HFF-Myc (cell line): ENCODE data around the gene ARSK.

ENCODE experiments used
- DNase-seq: peaks from one replicate; pipeline ENCODE4 v3.0.0-alpha.2; 2011; ENCODE audit warnings: low read depth; ENCODE audit errors: extremely low read depth
- H3K4me3 ChIP-seq: replicated peaks from 2 replicates; pipeline ENCODE4 v1.5.1; 2011; ENCODE audit warnings: low read depth, mild to moderate bottlenecking, control low read depth, low read length
- CTCF ChIP-seq: IDR thresholded peaks from 2 replicates; pipeline ENCODE4 v1.5.1; 2012; ENCODE audit warnings: mild to moderate bottlenecking, low read depth, low read length, control low read depth; ENCODE audit errors: missing control alignments

ARSK gene

GRCh38 chr5:95624368-95624767 lies 69.5 kb downstream of the ARSK start:
- no peak for TF ChIP-seq CTCF
- no peak for DNase-seq
- H3K4me3 ChIP-seq, result no peak overlapping the region

DNA sequence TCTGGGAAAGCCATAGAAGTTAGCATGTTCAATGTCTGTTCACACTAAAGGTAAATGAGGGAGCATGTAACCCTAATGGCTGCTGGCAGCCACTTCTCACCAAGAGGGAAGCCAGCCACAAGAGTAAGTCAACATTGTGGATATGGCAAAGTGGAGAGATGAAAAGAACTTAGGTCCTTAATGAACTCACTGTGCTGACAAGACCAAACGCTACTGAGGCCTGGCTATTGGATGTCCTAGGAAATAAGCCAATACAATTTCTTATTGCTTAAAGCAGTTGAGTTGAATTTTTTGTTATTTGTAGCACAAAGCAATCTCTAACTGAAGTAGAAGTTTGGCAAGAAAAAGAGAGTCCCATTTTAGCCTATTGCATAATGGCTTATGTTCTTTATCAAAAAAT lies 71.8 kb downstream of the ARSK start:
- DNase-seq, result no peak
- H3K4me3 ChIP-seq, result no peak overlapping the region
- no peak for TF ChIP-seq CTCF

DNA sequence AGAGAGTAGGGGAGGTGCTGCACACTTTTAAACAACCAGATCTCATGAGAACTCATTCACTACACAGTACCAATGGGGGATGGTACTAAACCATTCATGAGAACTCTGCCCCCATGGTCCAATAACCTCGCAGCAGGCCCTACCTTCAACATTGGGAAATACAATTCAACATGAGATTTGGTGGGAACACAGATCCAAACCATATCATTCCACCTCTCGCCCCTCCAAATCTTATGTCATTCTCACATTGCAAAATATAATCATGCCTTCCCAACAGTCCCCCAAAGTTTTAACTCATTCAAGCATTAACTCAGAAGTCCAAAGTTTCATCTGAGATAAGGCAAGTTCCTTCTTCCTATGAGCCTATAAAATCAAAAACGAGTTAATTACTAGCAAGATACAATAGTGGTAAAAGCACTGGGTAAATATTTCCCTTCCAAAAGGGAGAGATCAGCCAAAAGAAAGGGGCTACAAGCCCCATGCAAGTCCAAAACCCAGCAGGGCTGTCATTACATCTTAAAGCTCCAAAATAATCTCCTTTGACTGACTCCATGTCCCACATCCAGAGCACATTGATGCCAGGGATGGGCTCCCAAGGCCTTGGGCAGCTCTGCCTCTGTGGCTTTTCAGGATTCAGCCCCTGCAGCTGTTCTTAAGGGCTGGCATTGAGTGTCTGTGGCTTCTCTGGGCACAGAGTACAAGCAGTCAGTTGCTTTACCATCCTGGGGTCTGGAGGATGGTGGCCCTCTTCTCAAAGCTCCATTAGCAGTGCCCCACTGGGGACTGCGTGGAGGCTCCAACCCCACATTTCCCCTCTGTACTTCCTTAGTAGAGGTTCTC lies 73.3 kb downstream of the ARSK start:
- no peak for DNase-seq
- no peak overlapping the region for H3K4me3 ChIP-seq
- TF ChIP-seq CTCF, result no peak

- no peak for TF ChIP-seq CTCF
- DNase-seq, result no peak
- H3K4me3 ChIP-seq, result no peak overlapping the region
These were observed 74.0 kb downstream of the ARSK start for GRCh38 chr5:95628933-95629332.

DNA sequence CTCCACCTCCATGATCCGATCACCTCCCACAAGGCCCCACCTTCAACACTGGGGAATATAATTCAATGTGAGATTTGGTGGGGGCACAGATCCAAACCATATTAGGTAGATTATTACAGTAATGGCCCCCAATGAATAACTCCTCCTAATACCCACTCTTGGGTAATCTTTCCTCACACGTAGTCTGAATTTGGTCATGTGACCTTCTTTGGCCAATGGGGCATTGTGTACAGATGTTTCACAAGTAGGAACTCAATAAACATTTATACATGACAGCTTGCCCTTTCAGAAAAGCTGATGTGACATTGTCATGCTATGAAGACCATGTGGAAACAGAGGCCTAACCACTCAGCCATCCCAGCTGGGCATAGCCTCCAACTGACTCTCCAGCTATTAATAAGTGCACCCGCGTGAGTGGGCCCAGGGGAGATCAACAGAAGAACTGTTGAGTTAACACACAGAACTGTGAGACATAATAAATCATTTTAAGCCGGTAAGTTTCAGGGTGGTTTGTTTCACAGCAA lies 75.6 kb downstream of the ARSK start:
- no peak for TF ChIP-seq CTCF
- DNase-seq, result no peak
- H3K4me3 ChIP-seq, result no peak overlapping the region

GRCh38 chr5:95631255-95631958 lies 76.5 kb downstream of the ARSK start:
- no peak overlapping the region for H3K4me3 ChIP-seq
- TF ChIP-seq CTCF, result no peak
- peak; percentile 44 for DNase-seq
